HFFc6 (cell line): ENCODE results near the gene CD79A. TPM values are rescaled to one million over a fixed set of nuclear protein-coding genes. Genes with fewer than 3 reads are reported as not detected.

Source experiments
- DNase-seq: peaks from one replicate; pipeline ENCODE4 v3.0.0-alpha.2; 2018
- H3K27ac Mint-ChIP-seq: 2 replicates; pipeline ENCODE4 v1.8.0; 2020; ENCODE audit warnings: mild to moderate bottlenecking, mixed read lengths
- H3K27me3 Mint-ChIP-seq: 2 replicates; pipeline ENCODE4 v1.8.0; 2021; ENCODE audit warnings: mild to moderate bottlenecking, moderate library complexity, mixed read lengths; ENCODE audit not compliant: insufficient read depth
- H3K36me3 Mint-ChIP-seq: 2 replicates; pipeline ENCODE4 v1.8.0; 2021; ENCODE audit warnings: low read depth, mixed read lengths
- H3K4me1 Mint-ChIP-seq: 2 replicates; pipeline ENCODE4 v1.8.0; 2020; ENCODE audit warnings: low read depth, mixed read lengths
- H3K4me3 Mint-ChIP-seq: 2 replicates; pipeline ENCODE4 v1.8.0; 2020; ENCODE audit warnings: mild to moderate bottlenecking, moderate library complexity, mixed read lengths
- H3K9me3 Mint-ChIP-seq: 2 replicates; pipeline ENCODE4 v1.8.0; 2020; ENCODE audit warnings: mild to moderate bottlenecking, mixed read lengths
- total RNA-seq, 6 experiments: library from RNA; stranded (reverse); fragmentation: NEBNext Ultra II Directional; extraction: Animal tissue kit (Norgen Biotek cat#: 25700); gene quantifications; 2 replicates in 1 of 6; 3 replicates in 5 of 6; pipeline ENCODE4 v1.2.3, GENCODE V29; 2021
- TF ChIP-seq, protein P1 (sequence below): fragments of 200-600 bp; sonication (generic); IDR thresholded peaks from 2 replicates; pipeline ENCODE4 v1.5.0; 2021; ENCODE audit warnings: antibody characterized with exemption, mild to moderate bottlenecking

CD79A gene
- total RNA-seq, 6 experiments from 2014 or later: 0.23 to 0.62 (median 0.35) TPM; not detected in 2

- Mint-ChIP-seq H3K9me3 (no peaks in the 10 kb centered on the region), H3K4me1 (peaks cover 9% of the 10 kb centered on the region), H3K36me3 (no peaks in the 10 kb centered on the region; the same call in 1 of the 2 replicates), H3K27ac (no peak overlapping the region), H3K4me3 (no peak overlapping the region), H3K27me3 (peaks cover 9% of the 10 kb centered on the region)
- TF ChIP-seq, protein P1, sequence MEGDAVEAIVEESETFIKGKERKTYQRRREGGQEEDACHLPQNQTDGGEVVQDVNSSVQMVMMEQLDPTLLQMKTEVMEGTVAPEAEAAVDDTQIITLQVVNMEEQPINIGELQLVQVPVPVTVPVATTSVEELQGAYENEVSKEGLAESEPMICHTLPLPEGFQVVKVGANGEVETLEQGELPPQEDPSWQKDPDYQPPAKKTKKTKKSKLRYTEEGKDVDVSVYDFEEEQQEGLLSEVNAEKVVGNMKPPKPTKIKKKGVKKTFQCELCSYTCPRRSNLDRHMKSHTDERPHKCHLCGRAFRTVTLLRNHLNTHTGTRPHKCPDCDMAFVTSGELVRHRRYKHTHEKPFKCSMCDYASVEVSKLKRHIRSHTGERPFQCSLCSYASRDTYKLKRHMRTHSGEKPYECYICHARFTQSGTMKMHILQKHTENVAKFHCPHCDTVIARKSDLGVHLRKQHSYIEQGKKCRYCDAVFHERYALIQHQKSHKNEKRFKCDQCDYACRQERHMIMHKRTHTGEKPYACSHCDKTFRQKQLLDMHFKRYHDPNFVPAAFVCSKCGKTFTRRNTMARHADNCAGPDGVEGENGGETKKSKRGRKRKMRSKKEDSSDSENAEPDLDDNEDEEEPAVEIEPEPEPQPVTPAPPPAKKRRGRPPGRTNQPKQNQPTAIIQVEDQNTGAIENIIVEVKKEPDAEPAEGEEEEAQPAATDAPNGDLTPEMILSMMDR: no peak
- no peak for DNase-seq
Measured at GRCh38 chr19:41877916-41878905, 1.1 kb downstream of the CD79A start.

DNA sequence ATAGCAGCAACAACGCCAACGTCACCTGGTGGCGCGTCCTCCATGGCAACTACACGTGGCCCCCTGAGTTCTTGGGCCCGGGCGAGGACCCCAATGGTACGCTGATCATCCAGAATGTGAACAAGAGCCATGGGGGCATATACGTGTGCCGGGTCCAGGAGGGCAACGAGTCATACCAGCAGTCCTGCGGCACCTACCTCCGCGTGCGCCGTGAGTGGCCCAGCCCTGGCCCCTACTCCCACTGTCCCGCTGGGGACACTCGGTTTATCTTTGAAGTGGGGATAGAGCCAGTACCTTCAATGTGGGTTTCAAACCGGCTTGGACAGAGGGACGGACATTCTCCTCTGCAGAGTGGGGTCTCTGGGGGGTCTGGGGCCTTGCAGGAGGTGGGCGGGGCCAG lies 2.0 kb downstream of the CD79A start:
- Mint-ChIP-seq H3K27me3 (peaks cover 6% of the 10 kb centered on the region), H3K27ac (no peak overlapping the region), H3K9me3 (no peaks in the 10 kb centered on the region), H3K4me1 (peaks cover 15% of the 10 kb centered on the region), H3K36me3 (peaks cover 5% of the 10 kb centered on the region; the same call in 1 of the 2 replicates), H3K4me3 (no peak overlapping the region)
- TF ChIP-seq, protein P1: no peak
- DNase-seq: no peak

- peaks cover 17% of the 10 kb centered on the region for H3K4me1 Mint-ChIP-seq
- H3K4me3 Mint-ChIP-seq: no peak overlapping the region
- H3K27ac Mint-ChIP-seq: no peak overlapping the region
- no peaks in the 10 kb centered on the region for H3K9me3 Mint-ChIP-seq
- DNase-seq: no peak
- peaks cover 5% of the 10 kb centered on the region; the same call in 1 of the 2 replicates for H3K36me3 Mint-ChIP-seq
- TF ChIP-seq, protein P1: no peak
- H3K27me3 Mint-ChIP-seq: peaks cover 6% of the 10 kb centered on the region
Measured at GRCh38 chr19:41879670-41880328, 2.7 kb downstream of the CD79A start.

- peaks cover 6% of the 10 kb centered on the region for H3K27me3 Mint-ChIP-seq
- peaks cover 5% of the 10 kb centered on the region; the same call in 1 of the 2 replicates for H3K36me3 Mint-ChIP-seq
- TF ChIP-seq, protein P1: no peak
- no peak overlapping the region for H3K4me3 Mint-ChIP-seq
- H3K27ac Mint-ChIP-seq: no peak overlapping the region
- H3K9me3 Mint-ChIP-seq: no peaks in the 10 kb centered on the region
- H3K4me1 Mint-ChIP-seq: peaks cover 22% of the 10 kb centered on the region
- DNase-seq: no peak
Measured at GRCh38 chr19:41880329-41880708, 3.2 kb downstream of the CD79A start.

GRCh38 chr19:41882568-41883462 lies 5.7 kb downstream of the CD79A start, which contains the start of gene ARHGEF1:
ARHGEF1 (plus strand) TSS chr19:41883184; CDS start chr19:41888083, 4,899 bp downstream.
- peaks cover 6% of the 10 kb centered on the region for H3K27me3 Mint-ChIP-seq
- peak within 1 kb of the TSS; percentile 94 for H3K4me3 Mint-ChIP-seq
- H3K4me1 Mint-ChIP-seq: peaks cover 39% of the 10 kb centered on the region
- peaks cover 5% of the 10 kb centered on the region; the same call in 1 of the 2 replicates for H3K36me3 Mint-ChIP-seq
- no peaks in the 10 kb centered on the region for H3K9me3 Mint-ChIP-seq
- DNase-seq: no peak
- TF ChIP-seq, protein P1: no peak
- peak within 1 kb of the TSS; percentile 88 for H3K27ac Mint-ChIP-seq
